CD14-positive monocyte (primary cell): ENCODE data around the gene TSPOAP1. TPM values are rescaled to one million over a fixed set of nuclear protein-coding genes. Genes with fewer than 3 reads are reported as not detected.
A peak's percentile ranks its signal among the peaks of the same experiment; 100 is the strongest.

Source experiments
- DNase-seq, 3 donors: peaks; one replicate each; pipeline ENCODE4 v3.0.0-alpha.2; 2011 to 2022
- H2AFZ ChIP-seq: 2 replicates; pipeline ENCODE4 v1.6.0; 2012; ENCODE audit warnings: mild to moderate bottlenecking, low read depth, low read length, inconsistent platforms; ENCODE audit not compliant: insufficient read depth, poor library complexity, severe bottlenecking
- H3K27ac ChIP-seq, 2 donors: 1 replicate in 1 of 2; 2 replicates in 1 of 2; pipeline ENCODE4 v1.5.1; 2012 to 2013; ENCODE audit warnings: low read length in 2 of 2, control low read depth in 1 of 2, inconsistent platforms in 1 of 2, low read depth in 1 of 2, mild to moderate bottlenecking in 1 of 2
- H3K27me3 ChIP-seq, 2 donors: one replicate each; pipeline versions ENCODE4 v1.6.0 to v1.6.1; 2011 to 2013; ENCODE audit warnings: low read length in 2 of 2; ENCODE audit not compliant: control insufficient read depth in 2 of 2, insufficient read depth in 2 of 2
- H3K36me3 ChIP-seq, 2 donors: replicated peaks in 1 of 2; 1 replicate in 1 of 2; 2 replicates in 1 of 2; pipeline versions ENCODE4 v1.5.1 to v1.6.1; 2012 to 2013; ENCODE audit warnings: low read length in 2 of 2, control low read depth in 1 of 2, inconsistent platforms in 1 of 2, mild to moderate bottlenecking in 1 of 2; ENCODE audit not compliant: insufficient read depth in 2 of 2, control insufficient read depth in 1 of 2
- H3K4me1 ChIP-seq, 2 donors: 1 replicate in 1 of 2; 2 replicates in 1 of 2; pipeline versions ENCODE4 v1.5.1 to v1.6.1; 2012 to 2013; ENCODE audit warnings: low read length in 2 of 2, control low read depth in 1 of 2, inconsistent platforms in 1 of 2, mild to moderate bottlenecking in 1 of 2, moderate library complexity in 1 of 2; ENCODE audit not compliant: insufficient read depth in 2 of 2, control insufficient read depth in 1 of 2
- H3K4me2 ChIP-seq: replicated peaks from 2 replicates; pipeline ENCODE3; 2012; ENCODE audit warnings: low read length, moderate library complexity, mild to moderate bottlenecking; ENCODE audit not compliant: poor library complexity, severe bottlenecking; ENCODE audit errors: extremely low read depth
- H3K4me3 ChIP-seq, 3 experiments: fragments of 200-600 bp in 1 of 3; sonication (generic) in 1 of 3; replicated peaks in 1 of 3; 1 replicate in 2 of 3; 2 replicates in 1 of 3; pipeline ENCODE4 v1.5.1; 2011 to 2013; ENCODE audit warnings: low read length in 3 of 3, mild to moderate bottlenecking in 3 of 3, control low read depth in 2 of 3, low read depth in 2 of 3, inconsistent platforms in 1 of 3, moderate library complexity in 1 of 3
- H3K79me2 ChIP-seq: 2 replicates; pipeline ENCODE4 v1.6.0; 2012; ENCODE audit warnings: mild to moderate bottlenecking, control low read depth, inconsistent platforms, low read length, moderate library complexity; ENCODE audit not compliant: insufficient read depth
- H3K9ac ChIP-seq: 2 replicates; pipeline ENCODE4 v1.6.0; 2017; ENCODE audit warnings: low read length, mild to moderate bottlenecking; ENCODE audit not compliant: insufficient read depth, poor library complexity, severe bottlenecking
- H3K9me3 ChIP-seq, 2 donors: replicated peaks in 1 of 2; 1 replicate in 1 of 2; 2 replicates in 1 of 2; pipeline versions ENCODE4 v1.5.1 to v1.6.1; 2012 to 2013; ENCODE audit warnings: low read length in 2 of 2, control low read depth in 1 of 2; ENCODE audit not compliant: control insufficient read depth in 1 of 2, insufficient read depth in 1 of 2
- H4K20me1 ChIP-seq: 2 replicates; pipeline ENCODE4 v1.6.0; 2012; ENCODE audit warnings: mild to moderate bottlenecking, low read length, control low read depth, moderate library complexity; ENCODE audit not compliant: insufficient read depth
- H3K27ac Mint-ChIP-seq, 7 donors: one replicate each; pipeline ENCODE4 v1.8.0; 2020; ENCODE audit warnings: mild to moderate bottlenecking in 7 of 7, mixed read lengths in 7 of 7, moderate library complexity in 6 of 7, inconsistent platforms in 2 of 7
- H3K27me3 Mint-ChIP-seq, 3 donors: one replicate each; pipeline ENCODE4 v1.8.0; 2021 to 2022; ENCODE audit warnings: low read depth in 3 of 3, mild to moderate bottlenecking in 3 of 3, mixed read lengths in 3 of 3, moderate library complexity in 3 of 3, inconsistent platforms in 1 of 3
- H3K36me3 Mint-ChIP-seq, 2 donors: one replicate each; pipeline ENCODE4 v1.8.0; 2020; ENCODE audit warnings: mixed read lengths in 2 of 2, inconsistent platforms in 1 of 2, mild to moderate bottlenecking in 1 of 2
- H3K4me1 Mint-ChIP-seq: one replicate; pipeline ENCODE4 v1.8.0; 2020; ENCODE audit warnings: mild to moderate bottlenecking, mixed read lengths
- H3K4me3 Mint-ChIP-seq, 2 donors: one replicate each; pipeline ENCODE4 v1.8.0; 2020; ENCODE audit warnings: mild to moderate bottlenecking in 2 of 2, mixed read lengths in 2 of 2, moderate library complexity in 1 of 2
- H3K9me3 Mint-ChIP-seq, 7 donors: one replicate each; pipeline ENCODE4 v1.8.0; 2020 to 2022; ENCODE audit warnings: mixed read lengths in 7 of 7, mild to moderate bottlenecking in 6 of 7, moderate library complexity in 6 of 7, inconsistent platforms in 2 of 7
- WGBS: methylation state at CpG from one replicate; pipeline ENCODE4 v1.1.5; 2013; ENCODE audit warnings: missing lambda C conversion rate; ENCODE audit not compliant: insufficient coverage; 5-methylcytosine and 5-hydroxymethylcytosine counted together
- intact Hi-C, 2 donors: fragments of 100-400 bp; cut with micrococcal nuclease; formaldehyde crosslinking; loops; one replicate each; pipeline versions ENCODE4 v1.15.0 to v1.15.1; 2023
- polyA plus RNA-seq, 3 donors: library from polyadenylated mRNA; depleted of rRNA in 1 of 3; unstranded in 2 of 3; stranded (reverse) in 1 of 3; fragments of 300-500 nt in 2 of 3; fragments of >200 nt in 1 of 3; fragmentation: Illumina TruSeq in 2 of 3; gene quantifications; 1 replicate in 2 of 3; 2 replicates in 1 of 3; pipeline ENCODE4 v1.2.3, GENCODE V29; 2012 to 2021
- TF ChIP-seq, protein P1 (sequence below): fragments of 200-600 bp; IDR thresholded peaks from one replicate; pipeline ENCODE4 v1.8.0; 2022; ENCODE audit warnings: antibody characterized with exemption, mild to moderate bottlenecking

TSPOAP1 gene
- polyA plus RNA-seq, 3 donors, result 0.10 to 14.0 (median 0.18) TPM

DNA sequence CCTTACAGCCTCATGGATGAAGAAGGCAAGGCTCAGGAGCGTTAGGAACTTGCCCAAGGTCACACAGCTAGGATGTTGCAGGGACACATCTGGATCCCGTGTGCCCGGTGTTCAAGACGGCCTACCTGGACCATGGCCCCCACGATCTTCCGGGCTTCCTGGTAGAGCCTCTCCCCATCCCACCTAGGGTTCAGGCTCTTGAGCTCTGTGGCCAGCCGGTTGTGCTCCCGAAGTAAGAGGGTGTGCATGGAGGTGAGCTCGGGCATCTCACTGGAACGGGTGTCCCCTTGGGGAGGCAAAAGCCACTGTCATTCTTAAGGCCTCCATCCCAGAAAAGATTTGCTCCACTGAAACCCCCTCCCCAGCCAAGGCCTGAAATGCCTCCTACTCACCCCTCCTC is 53.2 kb downstream of the TSPOAP1 start:
- WGBS, result 0% methylated on average over 2 of the region's 10 CpGs
- Mint-ChIP-seq H3K4me1 (peaks cover 83% of the 10 kb centered on the region), H3K9me3 (peaks cover 0 to 1% (median 0%) of the 10 kb centered on the region in 7 donors), H3K27me3 (peaks cover 0 to 3% (median 0%) of the 10 kb centered on the region in 3 donors), H3K4me3 (no peak overlapping the region), H3K27ac (peak overlapping the region in 1 of 7 donors; percentile 4), H3K36me3 (peaks cover 11 to 16% of the 10 kb centered on the region in 2 donors)
- TF ChIP-seq, protein P1, sequence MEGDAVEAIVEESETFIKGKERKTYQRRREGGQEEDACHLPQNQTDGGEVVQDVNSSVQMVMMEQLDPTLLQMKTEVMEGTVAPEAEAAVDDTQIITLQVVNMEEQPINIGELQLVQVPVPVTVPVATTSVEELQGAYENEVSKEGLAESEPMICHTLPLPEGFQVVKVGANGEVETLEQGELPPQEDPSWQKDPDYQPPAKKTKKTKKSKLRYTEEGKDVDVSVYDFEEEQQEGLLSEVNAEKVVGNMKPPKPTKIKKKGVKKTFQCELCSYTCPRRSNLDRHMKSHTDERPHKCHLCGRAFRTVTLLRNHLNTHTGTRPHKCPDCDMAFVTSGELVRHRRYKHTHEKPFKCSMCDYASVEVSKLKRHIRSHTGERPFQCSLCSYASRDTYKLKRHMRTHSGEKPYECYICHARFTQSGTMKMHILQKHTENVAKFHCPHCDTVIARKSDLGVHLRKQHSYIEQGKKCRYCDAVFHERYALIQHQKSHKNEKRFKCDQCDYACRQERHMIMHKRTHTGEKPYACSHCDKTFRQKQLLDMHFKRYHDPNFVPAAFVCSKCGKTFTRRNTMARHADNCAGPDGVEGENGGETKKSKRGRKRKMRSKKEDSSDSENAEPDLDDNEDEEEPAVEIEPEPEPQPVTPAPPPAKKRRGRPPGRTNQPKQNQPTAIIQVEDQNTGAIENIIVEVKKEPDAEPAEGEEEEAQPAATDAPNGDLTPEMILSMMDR, result no peak
- H3K27me3 ChIP-seq, result no peaks in the 10 kb centered on the region
- H3K9me3 ChIP-seq, result no peaks in the 10 kb centered on the region
- no peaks in the 10 kb centered on the region for H3K36me3 ChIP-seq
- H2AFZ ChIP-seq, result peak overlapping the region; percentile 37
- no peaks in the 10 kb centered on the region for H4K20me1 ChIP-seq
- no peak overlapping the region for H3K4me3 ChIP-seq
- peaks cover 71 to 85% of the 10 kb centered on the region in 2 donors for H3K4me1 ChIP-seq
- no peak overlapping the region for H3K9ac ChIP-seq
- H3K4me2 ChIP-seq, result no peak overlapping the region
- intact Hi-C loops, result loop anchor here in 1 of 2 donors (5.0 kb wide), 2 partner anchors 52 to 142 kb away; partner anchors contain the start of genes RNF43 and TSPOAP1
- H3K79me2 ChIP-seq, result peaks cover 98% of the 10 kb centered on the region
- DNase-seq, result no peak
- H3K27ac ChIP-seq, result no peak overlapping the region

DNA sequence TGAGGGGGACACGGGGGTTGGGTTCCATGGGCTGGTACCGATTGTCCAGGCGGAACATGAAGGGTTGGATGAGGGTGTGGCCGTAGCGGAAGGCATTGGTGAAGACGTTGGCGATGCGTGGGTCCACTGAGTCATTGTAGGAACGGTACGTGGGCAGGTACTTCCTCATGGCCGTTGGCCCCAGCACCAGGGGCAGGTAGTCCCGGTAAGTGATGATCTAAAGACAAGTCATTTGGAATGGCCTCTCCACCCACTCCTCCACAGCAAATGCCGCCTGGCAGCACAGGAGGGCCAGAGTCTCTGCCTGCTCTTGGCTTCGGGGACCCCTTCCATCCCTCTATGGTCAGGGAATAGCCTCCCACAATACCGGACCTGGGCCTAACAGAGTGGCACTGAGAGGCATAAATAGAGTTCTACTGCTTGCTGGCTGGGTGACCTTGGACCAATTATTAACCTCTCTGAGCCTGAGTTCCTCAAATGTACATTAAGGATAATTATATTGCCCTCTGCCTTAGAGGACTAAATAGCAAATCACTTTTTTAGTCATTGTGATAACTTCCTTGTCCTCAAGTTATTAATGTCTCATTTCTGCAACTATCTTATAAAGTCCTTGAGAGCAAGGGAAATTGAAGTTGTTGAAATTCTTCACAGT is 55.0 kb downstream of the TSPOAP1 start:
- Mint-ChIP-seq H3K27me3 (peaks cover 0 to 3% (median 0%) of the 10 kb centered on the region in 3 donors), H3K4me3 (peak overlapping the region; percentile 27 to 53)

More for the DNA sequence above, 55.0 kb downstream of the TSPOAP1 start:
- peaks cover 0 to 1% (median 0%) of the 10 kb centered on the region in 7 donors for H3K9me3 Mint-ChIP-seq
- peak overlapping the region in 1 of 3 experiments; percentile 25 for H3K4me3 ChIP-seq
- peaks cover 19 to 25% of the 10 kb centered on the region in 2 donors for H3K36me3 Mint-ChIP-seq
- no peak for DNase-seq
- no peaks in the 10 kb centered on the region for H3K27me3 ChIP-seq
- WGBS, result 30% methylated on average over 7 of the region's 15 CpGs
- peaks cover 69 to 82% of the 10 kb centered on the region in 2 donors for H3K4me1 ChIP-seq
- H3K27ac Mint-ChIP-seq, result peak overlapping the region in 3 of 7 donors; percentile 11 to 72 (median 36)
- H4K20me1 ChIP-seq, result no peaks in the 10 kb centered on the region
- peak overlapping the region; percentile 31 for H3K4me2 ChIP-seq
- intact Hi-C loops, result no loop called here
- H3K4me1 Mint-ChIP-seq, result peaks cover 86% of the 10 kb centered on the region
- TF ChIP-seq, protein P1, result no peak
- peaks cover 93% of the 10 kb centered on the region for H3K79me2 ChIP-seq
- no peaks in the 10 kb centered on the region for H3K36me3 ChIP-seq
- H3K27ac ChIP-seq, result peak overlapping the region in 1 of 2 donors; percentile 62
- H3K9ac ChIP-seq, result no peak overlapping the region
- peak overlapping the region; percentile 54 for H2AFZ ChIP-seq
- H3K9me3 ChIP-seq, result no peaks in the 10 kb centered on the region
